Caco-2 (cell line): ENCODE data around the gene HERC5. TPM values are rescaled to one million over a fixed set of nuclear protein-coding genes. Genes with fewer than 3 reads are reported as not detected.

Experiments used
- BruUV-seq: library from RNA; stranded (reverse); fragments of 400-500 nt; replicated peaks from 2 replicates; lab custom pipeline; 2021; lab: Mats Ljungman, UMichigan
- CTCF ChIA-PET: fragments of 300-600 bp; sonication (Branson Sonifier 250); formaldehyde crosslinking; loops from one replicate; lab custom pipeline; 2022; ENCODE audit warnings: antibody characterized with exemption; lab: Charles Lee
- POLR2A ChIA-PET: fragments of 300-600 bp; sonication (Branson Sonifier 250); formaldehyde crosslinking; loops from one replicate; lab custom pipeline; 2022; ENCODE audit warnings: antibody characterized with exemption; lab: Charles Lee
- DNase-seq, 2 experiments: peaks; one replicate each; pipeline versions ENCODE4 v3.0.0 to v3.0.0-alpha.2; 2020 to 2022
- H3K27me3 ChIP-seq: replicated peaks from 2 replicates; pipeline ENCODE4 v1.6.0; 2011; ENCODE audit warnings: low read length; ENCODE audit not compliant: control insufficient read depth, insufficient read depth
- H3K36me3 ChIP-seq: 2 replicates; pipeline ENCODE4 v1.5.1; 2011; ENCODE audit warnings: low read length; ENCODE audit not compliant: control insufficient read depth, insufficient read depth
- H3K4me1 ChIP-seq: fragments of 250-450 bp; sonication (Bioruptor Pico); 2 replicates; pipeline ENCODE4 v1.5.1; 2020; ENCODE audit warnings: mild to moderate bottlenecking
- H3K4me3 ChIP-seq: 2 replicates; pipeline ENCODE4 v1.5.1; 2011; ENCODE audit warnings: low read depth, mild to moderate bottlenecking, control low read depth, low read length
- H3K9me3 ChIP-seq: fragments of 250-450 bp; sonication (Bioruptor Pico); 2 replicates; pipeline ENCODE4 v1.5.1; 2020; ENCODE audit warnings: mild to moderate bottlenecking, moderate library complexity
- H3K27ac Mint-ChIP-seq: one replicate; pipeline ENCODE4 v1.8.0; 2022; ENCODE audit warnings: mixed read lengths; ENCODE audit not compliant: unreplicated experiment
- H3K27me3 Mint-ChIP-seq: one replicate; pipeline ENCODE4 v1.8.0; 2022; ENCODE audit warnings: mixed read lengths; ENCODE audit not compliant: insufficient read depth, unreplicated experiment
- H3K36me3 Mint-ChIP-seq: one replicate; pipeline ENCODE4 v1.8.0; 2022; ENCODE audit warnings: mild to moderate bottlenecking, mixed read lengths; ENCODE audit not compliant: insufficient read depth, unreplicated experiment
- H3K4me1 Mint-ChIP-seq: one replicate; pipeline ENCODE4 v1.8.0; 2022; ENCODE audit warnings: low read depth, mixed read lengths; ENCODE audit not compliant: unreplicated experiment
- H3K4me3 Mint-ChIP-seq: one replicate; pipeline ENCODE4 v1.8.0; 2022; ENCODE audit warnings: mild to moderate bottlenecking, moderate library complexity, mixed read lengths; ENCODE audit not compliant: unreplicated experiment
- H3K9me3 Mint-ChIP-seq: one replicate; pipeline ENCODE4 v1.8.0; 2022; ENCODE audit warnings: mixed read lengths; ENCODE audit not compliant: unreplicated experiment
- intact Hi-C: fragments of 100-400 bp; cut with micrococcal nuclease; formaldehyde crosslinking; loops from one replicate; pipeline ENCODE4 v1.10.0; 2022; ENCODE audit not compliant: unreplicated experiment
- total RNA-seq: library from RNA; stranded (reverse); gene quantifications from 2 replicates; pipeline ENCODE4 v1.2.3, GENCODE V29; 2022
- TF ChIP-seq, protein P1 (sequence below), 2 experiments: fragments of 200-600 bp in 1 of 2; IDR thresholded peaks; 1 replicate in 1 of 2; 2 replicates in 1 of 2; pipeline versions ENCODE4 v1.5.1 to v1.8.0; 2011 to 2022; ENCODE audit warnings: antibody characterized with exemption in 1 of 2, control low read depth in 1 of 2, inconsistent platforms in 1 of 2, low read depth in 1 of 2, low read length in 1 of 2, mild to moderate bottlenecking in 1 of 2, moderate library complexity in 1 of 2; ENCODE audit not compliant: insufficient read depth in 1 of 2, severe bottlenecking in 1 of 2, unreplicated experiment in 1 of 2

The HERC5 gene
- total RNA-seq, 1 experiment from 2014 or later: 5.6 TPM

DNA sequence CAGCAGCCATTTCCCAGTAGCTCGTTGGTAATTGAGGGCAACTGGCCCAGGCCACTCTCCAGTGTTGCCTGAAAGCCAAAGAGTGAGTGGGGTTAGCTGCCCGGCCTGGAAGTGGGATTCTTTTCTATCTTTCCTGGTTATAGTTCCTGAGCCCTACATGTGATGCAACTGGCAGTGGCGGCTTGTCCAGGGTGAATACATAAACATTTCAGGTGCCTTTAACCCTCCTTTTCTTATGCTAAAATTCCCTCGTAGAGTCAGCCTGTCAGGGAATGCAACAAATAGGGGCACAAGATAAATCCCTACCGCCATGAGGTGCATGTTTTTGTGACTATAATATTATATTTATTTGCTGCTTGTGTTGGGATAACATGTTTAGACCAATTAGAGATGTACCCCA, 13.4 kb upstream of the HERC5 start:
- ChIA-PET POLR2A (no interaction called here), CTCF (no interaction called here)
- Histone ChIP-seq H3K4me1 (no peaks in the 10 kb centered on the region; the same call in 1 of the 2 replicates), H3K27me3 (no peaks in the 10 kb centered on the region), H3K4me3 (no peak overlapping the region), H3K9me3 (no peaks in the 10 kb centered on the region), H3K36me3 (no peaks in the 10 kb centered on the region)
- intact Hi-C loops: no loop called here
- Mint-ChIP-seq H3K4me1 (peaks cover 6% of the 10 kb centered on the region), H3K9me3 (no peaks in the 10 kb centered on the region), H3K27me3 (no peaks in the 10 kb centered on the region), H3K4me3 (no peak overlapping the region), H3K27ac (no peak overlapping the region), H3K36me3 (no peaks in the 10 kb centered on the region)
- TF ChIP-seq, protein P1, sequence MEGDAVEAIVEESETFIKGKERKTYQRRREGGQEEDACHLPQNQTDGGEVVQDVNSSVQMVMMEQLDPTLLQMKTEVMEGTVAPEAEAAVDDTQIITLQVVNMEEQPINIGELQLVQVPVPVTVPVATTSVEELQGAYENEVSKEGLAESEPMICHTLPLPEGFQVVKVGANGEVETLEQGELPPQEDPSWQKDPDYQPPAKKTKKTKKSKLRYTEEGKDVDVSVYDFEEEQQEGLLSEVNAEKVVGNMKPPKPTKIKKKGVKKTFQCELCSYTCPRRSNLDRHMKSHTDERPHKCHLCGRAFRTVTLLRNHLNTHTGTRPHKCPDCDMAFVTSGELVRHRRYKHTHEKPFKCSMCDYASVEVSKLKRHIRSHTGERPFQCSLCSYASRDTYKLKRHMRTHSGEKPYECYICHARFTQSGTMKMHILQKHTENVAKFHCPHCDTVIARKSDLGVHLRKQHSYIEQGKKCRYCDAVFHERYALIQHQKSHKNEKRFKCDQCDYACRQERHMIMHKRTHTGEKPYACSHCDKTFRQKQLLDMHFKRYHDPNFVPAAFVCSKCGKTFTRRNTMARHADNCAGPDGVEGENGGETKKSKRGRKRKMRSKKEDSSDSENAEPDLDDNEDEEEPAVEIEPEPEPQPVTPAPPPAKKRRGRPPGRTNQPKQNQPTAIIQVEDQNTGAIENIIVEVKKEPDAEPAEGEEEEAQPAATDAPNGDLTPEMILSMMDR (IDR thresholded peaks at IDR 0.05; ENCODE audit: insufficient read depth in 1 of 2, low read depth in 1 of 2, low read length in 1 of 2, severe bottlenecking in 1 of 2, unreplicated experiment in 1 of 2): no peak
- no TSS peak for BruUV-seq
- no peak for DNase-seq

DNA sequence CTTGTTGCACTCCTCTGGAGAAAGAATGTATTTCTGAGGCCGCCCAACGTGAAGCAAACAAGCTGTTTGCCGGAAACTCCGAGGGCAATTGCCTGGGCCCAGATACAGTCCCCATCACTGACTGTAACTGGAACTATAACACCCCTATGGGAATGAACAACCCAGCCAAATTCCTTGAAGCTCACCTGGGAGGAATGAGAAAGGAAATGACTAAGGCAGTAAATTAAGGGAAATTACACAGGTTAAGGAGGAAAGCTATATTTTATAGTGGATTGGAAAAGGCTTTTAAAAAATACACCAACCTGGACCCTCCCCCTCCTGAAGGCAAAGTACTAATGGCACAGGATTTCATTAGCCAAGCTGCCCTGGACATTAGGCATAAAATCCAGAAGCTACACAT, 11.7 kb upstream of the HERC5 start:
- no TSS peak for BruUV-seq
- CTCF ChIA-PET: interaction anchor here (0.7 kb wide), 1 partner anchor 12 kb away, joined by 3 read pairs; the partner anchor contains the start of gene HERC5
- no peak overlapping the region for H3K4me3 Mint-ChIP-seq
- H3K4me3 ChIP-seq: no peak overlapping the region
- no peak overlapping the region for H3K27ac Mint-ChIP-seq
- intact Hi-C loops: no loop called here
- no peaks in the 10 kb centered on the region for H3K36me3 ChIP-seq
- H3K9me3 Mint-ChIP-seq: no peaks in the 10 kb centered on the region
- TF ChIP-seq, protein P1 (IDR thresholded peaks at IDR 0.05; ENCODE audit: insufficient read depth in 1 of 2, low read depth in 1 of 2, low read length in 1 of 2, severe bottlenecking in 1 of 2, unreplicated experiment in 1 of 2): no peak
- DNase-seq: no peak
- H3K9me3 ChIP-seq: no peaks in the 10 kb centered on the region
- no peaks in the 10 kb centered on the region for H3K27me3 ChIP-seq
- POLR2A ChIA-PET: no interaction called here
- no peaks in the 10 kb centered on the region for H3K4me1 Mint-ChIP-seq
- no peaks in the 10 kb centered on the region for H3K4me1 ChIP-seq
- H3K27me3 Mint-ChIP-seq: no peaks in the 10 kb centered on the region
- no peaks in the 10 kb centered on the region for H3K36me3 Mint-ChIP-seq

DNA sequence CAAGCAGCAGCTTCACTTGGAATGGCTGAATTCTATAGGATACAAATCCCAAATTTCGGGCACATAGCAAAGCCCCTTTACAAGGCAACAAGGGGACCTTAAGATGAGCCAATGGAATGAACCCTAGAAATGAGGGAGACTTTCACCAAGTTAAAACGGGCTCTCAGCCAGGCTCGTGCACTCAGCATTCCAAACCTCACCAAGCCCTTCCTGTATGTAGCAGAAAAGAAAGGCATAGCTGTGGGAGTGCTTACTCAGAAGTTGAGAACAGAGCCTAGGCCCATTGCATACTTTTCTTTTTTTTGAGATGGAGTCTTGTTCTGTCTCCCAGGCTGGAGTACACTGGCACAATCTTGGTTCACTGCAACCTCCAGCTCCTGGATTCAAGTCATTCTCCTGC, 10.8 kb upstream of the HERC5 start:
- H3K27me3 ChIP-seq: no peaks in the 10 kb centered on the region
- CTCF ChIA-PET: interaction anchor here (0.9 kb wide), 1 partner anchor 24 kb away, joined by 3 read pairs; no protein-coding TSS in a partner anchor
- POLR2A ChIA-PET: no interaction called here
- TF ChIP-seq, protein P1 (IDR thresholded peaks at IDR 0.05; ENCODE audit: insufficient read depth in 1 of 2, low read depth in 1 of 2, low read length in 1 of 2, severe bottlenecking in 1 of 2, unreplicated experiment in 1 of 2): no peak
- H3K4me3 ChIP-seq: no peak overlapping the region
- H3K36me3 Mint-ChIP-seq: no peaks in the 10 kb centered on the region
- no peaks in the 10 kb centered on the region for H3K4me1 Mint-ChIP-seq
- no peak for DNase-seq
- H3K4me1 ChIP-seq: no peaks in the 10 kb centered on the region
- H3K27me3 Mint-ChIP-seq: no peaks in the 10 kb centered on the region
- BruUV-seq: no TSS peak
- intact Hi-C loops: loop anchor here (1.0 kb wide), 1 partner anchor 69 kb away; no protein-coding TSS in a partner anchor
- no peak overlapping the region for H3K4me3 Mint-ChIP-seq
- no peak overlapping the region for H3K27ac Mint-ChIP-seq
- H3K9me3 Mint-ChIP-seq: no peaks in the 10 kb centered on the region
- H3K36me3 ChIP-seq: no peaks in the 10 kb centered on the region
- H3K9me3 ChIP-seq: no peaks in the 10 kb centered on the region
